OCI-LY1 (cell line): Measurements from ENCODE around the gene CAPN11.
"Not testable (repeated sequence)": the region's sequence is repeated elsewhere in the genome, so short reads cannot be mapped to it uniquely, and the experiment has no call there.

Experiments used
- H2AFZ ChIP-seq: fragments of 200-600 bp; sonication (generic), shearing (Covaris generic); 2 replicates; pipeline ENCODE4 v1.6.0; 2014; ENCODE audit warnings: antibody characterized with exemption, mild to moderate bottlenecking, low read length
- H3F3A ChIP-seq: fragments of 200-600 bp; sonication (generic), shearing (Covaris generic); 2 replicates; pipeline ENCODE4 v1.6.0; 2014; ENCODE audit warnings: mild to moderate bottlenecking, antibody characterized with exemption, low read length, moderate library complexity; ENCODE audit not compliant: insufficient read depth
- H3K27ac ChIP-seq: fragments of 200-600 bp; sonication (generic); 2 replicates; pipeline ENCODE4 v1.5.1; 2014; ENCODE audit warnings: low read length, mixed run types, mild to moderate bottlenecking, low read depth; ENCODE audit not compliant: poor library complexity, severe bottlenecking
- H3K27me3 ChIP-seq: fragments of 200-600 bp; sonication (generic); 2 replicates; pipeline ENCODE4 v1.6.0; 2014; ENCODE audit warnings: antibody characterized with exemption, mild to moderate bottlenecking, low read length, moderate library complexity; ENCODE audit not compliant: insufficient read depth
- H3K36me3 ChIP-seq: fragments of 200-600 bp; sonication (generic); 2 replicates; pipeline ENCODE4 v1.6.1; 2014; ENCODE audit warnings: mild to moderate bottlenecking, antibody characterized with exemption, low read length, moderate library complexity, mixed read lengths; ENCODE audit not compliant: insufficient read depth
- H3K4me1 ChIP-seq: fragments of 200-600 bp; sonication (generic); 2 replicates; pipeline ENCODE4 v1.5.1; 2014; ENCODE audit warnings: mild to moderate bottlenecking, low read length, moderate library complexity; ENCODE audit not compliant: insufficient read depth, severe bottlenecking
- H3K4me2 ChIP-seq: fragments of 200-600 bp; sonication (generic), shearing (Covaris generic); 2 replicates; pipeline ENCODE4 v1.6.1; 2014; ENCODE audit warnings: low read length
- H3K4me3 ChIP-seq: fragments of 200-600 bp; sonication (generic); 2 replicates; pipeline ENCODE4 v1.5.1; 2014; ENCODE audit warnings: low read length, low read depth, mild to moderate bottlenecking, mixed read lengths; ENCODE audit not compliant: poor library complexity, severe bottlenecking
- H3K79me2 ChIP-seq: fragments of 200-600 bp; shearing (Covaris generic); 2 replicates; pipeline ENCODE4 v1.6.1; 2016; ENCODE audit warnings: mixed run types, low read length, mixed read lengths; ENCODE audit not compliant: insufficient read depth
- H3K9ac ChIP-seq: fragments of 200-600 bp; sonication (generic), shearing (Covaris generic); 2 replicates; pipeline ENCODE4 v1.6.1; 2014; ENCODE audit warnings: mild to moderate bottlenecking, low read length, mixed read lengths
- H3K9me2 ChIP-seq: fragments of 200-600 bp; sonication (generic), shearing (Covaris generic); 2 replicates; pipeline ENCODE4 v1.6.1; 2014; ENCODE audit warnings: low read depth, mild to moderate bottlenecking, low read length, mixed read lengths
- H3K9me3 ChIP-seq: fragments of 200-600 bp; shearing (Covaris generic); 2 replicates; pipeline ENCODE4 v1.6.1; 2014; ENCODE audit warnings: low read length, mixed read lengths
- H4K20me1 ChIP-seq: fragments of 200-600 bp; sonication (generic), shearing (Covaris generic); 2 replicates; pipeline ENCODE4 v1.6.0; 2016; ENCODE audit warnings: mild to moderate bottlenecking, low read length; ENCODE audit not compliant: insufficient read depth
- EZH2 ChIP-seq: fragments of 200-600 bp; sonication (generic), shearing (Covaris generic); IDR thresholded peaks from 2 replicates; pipeline ENCODE4 v1.8.0; 2017; ENCODE audit warnings: borderline replicate concordance, mixed run types, mild to moderate bottlenecking, antibody characterized with exemption, low read length, moderate library complexity, mixed read lengths
- TF ChIP-seq, protein P1 (sequence below): fragments of 200-600 bp; sonication (generic), shearing (Covaris generic); IDR thresholded peaks from 2 replicates; pipeline ENCODE4 v1.5.1; 2017; ENCODE audit warnings: mild to moderate bottlenecking, antibody characterized with exemption, low read length, moderate library complexity, mixed read lengths

Gene CAPN11

DNA sequence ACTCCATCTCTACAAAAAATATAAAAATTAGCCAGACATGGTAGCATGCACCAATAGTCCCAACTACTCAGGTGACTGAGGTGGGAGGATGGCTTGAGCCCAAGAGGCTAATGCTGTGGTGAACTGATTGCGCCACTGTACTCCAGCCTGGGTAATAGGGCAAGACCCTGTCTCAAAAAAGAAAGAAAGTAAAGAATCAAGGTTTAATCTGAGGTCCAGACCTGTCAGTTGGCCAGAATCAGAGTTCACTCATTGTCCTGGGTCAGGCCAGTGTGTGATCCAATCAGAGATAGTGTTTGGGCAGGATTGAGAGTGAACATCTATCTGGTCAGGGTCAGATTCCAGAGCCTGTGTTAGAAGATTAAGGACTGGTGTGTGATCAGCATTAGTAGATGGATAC is 15.8 kb upstream of the CAPN11 start:
- no peak overlapping the region for H2AFZ ChIP-seq
- H4K20me1 ChIP-seq, result no peaks in the 10 kb centered on the region
- H3K79me2 ChIP-seq, result no peaks in the 10 kb centered on the region
- H3K4me1 ChIP-seq, result no peaks in the 10 kb centered on the region
- no peak overlapping the region for H3K27ac ChIP-seq
- H3K9me3 ChIP-seq, result no peaks in the 10 kb centered on the region
- H3K9ac ChIP-seq, result no peak overlapping the region
- H3F3A ChIP-seq, result no peaks in the 10 kb centered on the region
- no peak for TF ChIP-seq EZH2
- TF ChIP-seq, protein P1, sequence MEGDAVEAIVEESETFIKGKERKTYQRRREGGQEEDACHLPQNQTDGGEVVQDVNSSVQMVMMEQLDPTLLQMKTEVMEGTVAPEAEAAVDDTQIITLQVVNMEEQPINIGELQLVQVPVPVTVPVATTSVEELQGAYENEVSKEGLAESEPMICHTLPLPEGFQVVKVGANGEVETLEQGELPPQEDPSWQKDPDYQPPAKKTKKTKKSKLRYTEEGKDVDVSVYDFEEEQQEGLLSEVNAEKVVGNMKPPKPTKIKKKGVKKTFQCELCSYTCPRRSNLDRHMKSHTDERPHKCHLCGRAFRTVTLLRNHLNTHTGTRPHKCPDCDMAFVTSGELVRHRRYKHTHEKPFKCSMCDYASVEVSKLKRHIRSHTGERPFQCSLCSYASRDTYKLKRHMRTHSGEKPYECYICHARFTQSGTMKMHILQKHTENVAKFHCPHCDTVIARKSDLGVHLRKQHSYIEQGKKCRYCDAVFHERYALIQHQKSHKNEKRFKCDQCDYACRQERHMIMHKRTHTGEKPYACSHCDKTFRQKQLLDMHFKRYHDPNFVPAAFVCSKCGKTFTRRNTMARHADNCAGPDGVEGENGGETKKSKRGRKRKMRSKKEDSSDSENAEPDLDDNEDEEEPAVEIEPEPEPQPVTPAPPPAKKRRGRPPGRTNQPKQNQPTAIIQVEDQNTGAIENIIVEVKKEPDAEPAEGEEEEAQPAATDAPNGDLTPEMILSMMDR, result no peak
- no peaks in the 10 kb centered on the region for H3K27me3 ChIP-seq
- no peak overlapping the region for H3K4me3 ChIP-seq
- no peaks in the 10 kb centered on the region for H3K9me2 ChIP-seq
- H3K36me3 ChIP-seq, result no peaks in the 10 kb centered on the region; the same call in 1 of the 2 replicates
- H3K4me2 ChIP-seq, result no peak overlapping the region

DNA sequence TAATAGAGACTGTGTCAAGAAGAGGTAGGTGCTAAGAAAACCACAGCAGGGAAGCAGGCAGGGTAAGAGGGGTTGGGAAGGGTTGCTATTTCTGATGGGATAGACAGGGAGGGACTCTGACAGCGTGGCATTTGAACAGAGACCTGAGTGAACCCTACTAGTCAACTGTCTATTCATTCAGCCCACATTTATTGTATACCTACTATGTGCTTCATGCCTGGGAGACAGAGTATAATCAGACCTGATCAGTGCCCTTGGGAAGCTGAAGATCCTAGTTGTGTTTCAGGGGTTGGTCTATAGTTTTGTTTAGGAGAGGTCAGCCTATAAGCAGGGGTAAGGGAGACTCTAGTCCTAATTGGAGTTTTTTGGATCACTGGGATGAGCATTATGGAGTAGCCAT is 14.9 kb upstream of the CAPN11 start:
- TF ChIP-seq, protein P1, result no peak
- no peak for TF ChIP-seq EZH2
- H3K4me2 ChIP-seq, result no peak overlapping the region
- H3K36me3 ChIP-seq, result no peaks in the 10 kb centered on the region; the same call in 1 of the 2 replicates
- no peaks in the 10 kb centered on the region for H3K9me3 ChIP-seq
- no peak overlapping the region for H3K9ac ChIP-seq
- no peak overlapping the region for H3K27ac ChIP-seq
- H3K79me2 ChIP-seq, result no peaks in the 10 kb centered on the region
- no peak overlapping the region for H3K4me3 ChIP-seq
- H3K4me1 ChIP-seq, result no peaks in the 10 kb centered on the region
- no peaks in the 10 kb centered on the region for H3F3A ChIP-seq
- no peak overlapping the region for H2AFZ ChIP-seq
- no peaks in the 10 kb centered on the region for H3K9me2 ChIP-seq
- no peaks in the 10 kb centered on the region for H3K27me3 ChIP-seq
- no peaks in the 10 kb centered on the region for H4K20me1 ChIP-seq

DNA sequence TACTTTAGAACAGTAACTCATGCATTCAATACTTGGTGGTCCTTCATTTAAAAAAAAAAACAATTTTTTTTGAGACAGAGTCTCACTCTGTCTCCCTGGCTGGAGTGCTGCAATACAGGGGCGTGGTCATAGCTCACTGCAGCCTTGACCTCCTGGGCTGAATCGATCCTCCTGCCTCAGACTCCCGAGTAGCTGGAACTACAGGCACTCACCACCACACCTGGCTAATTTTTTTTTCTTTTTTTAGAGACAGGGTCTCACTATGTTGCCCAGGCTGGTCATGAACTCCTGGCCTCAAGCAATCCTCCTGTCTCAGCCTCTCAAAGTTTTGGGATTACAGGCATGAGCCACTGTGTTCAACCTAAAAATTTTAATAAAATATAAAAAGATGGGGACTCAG is 14.1 kb upstream of the CAPN11 start:
- not testable (repeated sequence) for H3K36me3 ChIP-seq, H3K4me2 ChIP-seq

DNA sequence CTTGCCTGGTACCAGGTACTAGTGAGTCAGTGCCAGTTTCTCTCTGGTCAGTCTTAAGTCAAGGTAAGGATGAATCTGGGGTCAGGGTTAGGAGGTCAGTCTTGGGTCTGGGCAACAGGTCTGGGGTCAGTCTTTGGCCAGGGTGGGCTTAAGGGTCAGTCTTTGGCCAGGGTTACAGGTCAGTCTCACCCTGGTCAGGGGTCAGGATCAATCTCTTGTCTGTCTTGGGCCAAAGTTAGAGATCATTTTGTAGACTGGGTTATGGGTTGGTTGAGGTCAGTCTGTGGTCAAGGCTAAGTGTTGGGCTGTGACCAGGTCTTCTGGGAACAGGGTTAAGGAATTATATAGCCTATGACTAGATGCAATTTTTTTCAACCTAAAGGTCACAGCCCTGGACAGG is 12.8 kb upstream of the CAPN11 start:
- no peaks in the 10 kb centered on the region for H3K36me3 ChIP-seq
- no peak overlapping the region for H2AFZ ChIP-seq
- no peaks in the 10 kb centered on the region for H3K9me3 ChIP-seq
- no peaks in the 10 kb centered on the region for H3K79me2 ChIP-seq
- H3K9ac ChIP-seq, result no peak overlapping the region
- H3K27me3 ChIP-seq, result no peaks in the 10 kb centered on the region
- H3K4me2 ChIP-seq, result no peak overlapping the region
- H3K27ac ChIP-seq, result no peak overlapping the region
- no peaks in the 10 kb centered on the region for H3F3A ChIP-seq
- H3K4me1 ChIP-seq, result no peaks in the 10 kb centered on the region
- no peaks in the 10 kb centered on the region for H4K20me1 ChIP-seq
- no peak overlapping the region for H3K4me3 ChIP-seq
- TF ChIP-seq EZH2, result no peak
- TF ChIP-seq, protein P1, result no peak
- H3K9me2 ChIP-seq, result no peaks in the 10 kb centered on the region

More for the DNA sequence above, 14.1 kb upstream of the CAPN11 start:
- not testable (repeated sequence) for H3K27ac ChIP-seq, H3K4me3 ChIP-seq, H3K27me3 ChIP-seq, H3K79me2 ChIP-seq, H3K9me2 ChIP-seq, H3F3A ChIP-seq, H3K9me3 ChIP-seq, H3K4me1 ChIP-seq, H2AFZ ChIP-seq, H3K9ac ChIP-seq, H4K20me1 ChIP-seq
